GM23338 (cell line): Measurements from ENCODE around the gene RAX. TPM values are rescaled to one million over a fixed set of nuclear protein-coding genes. Genes with fewer than 3 reads are reported as not detected.

ENCODE experiments used
- ATAC-seq: fragments of 200-7000 bp; cut with Tn5 transposase; 3 replicates; pipeline ENCODE4 v1.9.1; 2020
- DNase-seq: peaks from one replicate; pipeline ENCODE4 v3.0.0-alpha.2; 2015; ENCODE audit warnings: low spot score
- H2AFZ ChIP-seq: fragments of 200-600 bp; sonication (generic); 2 replicates; pipeline ENCODE4 v1.8.0; 2016; ENCODE audit warnings: antibody characterized with exemption, mild to moderate bottlenecking, moderate library complexity
- H3F3A ChIP-seq: fragments of 200-600 bp; sonication (generic); replicated peaks from 2 replicates; pipeline ENCODE4 v1.8.0; 2017; ENCODE audit warnings: antibody characterized with exemption, mixed run types, low read depth
- H3K27ac ChIP-seq: fragments of 200-600 bp; sonication (generic); 2 replicates; pipeline ENCODE4 v1.6.1; 2016; ENCODE audit warnings: low read depth
- H3K27me3 ChIP-seq: fragments of 200-600 bp; sonication (generic); 2 replicates; pipeline ENCODE4 v1.8.0; 2016; ENCODE audit warnings: mild to moderate bottlenecking, mixed run types, moderate library complexity; ENCODE audit not compliant: insufficient read depth
- H3K36me3 ChIP-seq: fragments of 200-600 bp; sonication (generic); 2 replicates; pipeline ENCODE4 v1.8.0; 2016; ENCODE audit warnings: mild to moderate bottlenecking; ENCODE audit not compliant: insufficient read depth
- H3K4me1 ChIP-seq: fragments of 200-600 bp; sonication (generic); 2 replicates; pipeline ENCODE4 v1.8.0; 2016; ENCODE audit warnings: mild to moderate bottlenecking, moderate library complexity; ENCODE audit not compliant: insufficient read depth
- H3K4me2 ChIP-seq: fragments of 200-600 bp; sonication (generic); 2 replicates; pipeline ENCODE4 v1.7.1; 2017; ENCODE audit warnings: mixed run types
- H3K4me3 ChIP-seq: fragments of 200-600 bp; sonication (generic); 2 replicates; pipeline ENCODE4 v1.6.1; 2016; ENCODE audit warnings: mixed run types
- H3K79me2 ChIP-seq: fragments of 200-600 bp; sonication (generic); replicated peaks from 2 replicates; pipeline ENCODE4 v1.8.0; 2017; ENCODE audit warnings: mild to moderate bottlenecking; ENCODE audit not compliant: insufficient read depth
- H3K9me2 ChIP-seq: fragments of 200-600 bp; sonication (generic); 2 replicates; pipeline ENCODE4 v1.8.0; 2017; ENCODE audit not compliant: insufficient read depth
- H4K20me1 ChIP-seq: fragments of 200-600 bp; sonication (generic); replicated peaks from 2 replicates; pipeline ENCODE4 v1.8.0; 2017; ENCODE audit warnings: mild to moderate bottlenecking; ENCODE audit not compliant: insufficient read depth
- H3K27ac Mint-ChIP-seq: 2 replicates; pipeline ENCODE4 v1.8.0; 2020; ENCODE audit warnings: inconsistent platforms, mild to moderate bottlenecking, moderate library complexity, mixed read lengths
- H3K27me3 Mint-ChIP-seq: 3 replicates; pipeline ENCODE4 v1.8.0; 2022; ENCODE audit warnings: low read depth, mild to moderate bottlenecking, moderate library complexity, mixed read lengths, inconsistent platforms; ENCODE audit not compliant: insufficient read depth, poor library complexity
- H3K36me3 Mint-ChIP-seq: 3 replicates; pipeline ENCODE4 v1.8.0; 2021; ENCODE audit warnings: low read depth, mild to moderate bottlenecking, inconsistent platforms, moderate library complexity, mixed read lengths
- H3K4me1 Mint-ChIP-seq: 3 replicates; pipeline ENCODE4 v1.8.0; 2020; ENCODE audit warnings: mild to moderate bottlenecking, inconsistent platforms, mixed read lengths
- H3K4me3 Mint-ChIP-seq: 3 replicates; pipeline ENCODE4 v1.8.0; 2021; ENCODE audit warnings: moderate library complexity, mild to moderate bottlenecking, inconsistent platforms, mixed read lengths
- H3K9me3 Mint-ChIP-seq: 3 replicates; pipeline ENCODE4 v1.8.0; 2020; ENCODE audit warnings: moderate library complexity, mild to moderate bottlenecking, inconsistent platforms, mixed read lengths
- CREB1 ChIP-seq: fragments of 250-450 bp; sonication (Bioruptor Pico); IDR thresholded peaks from 2 replicates; pipeline ENCODE4 v1.5.0; 2020; ENCODE audit warnings: low read depth, mild to moderate bottlenecking, moderate library complexity
- CTCF ChIP-seq, 2 experiments: fragments of 200-600 bp in 1 of 2; sonication (generic) in 1 of 2; conservative IDR thresholded peaks; 2 replicates each; pipeline versions ENCODE4 v1.5.1 to v1.6.1; 2016 to 2017; ENCODE audit warnings: antibody characterized with exemption in 2 of 2, low read depth in 2 of 2, mild to moderate bottlenecking in 2 of 2, moderate library complexity in 1 of 2
- ETS1 ChIP-seq: IDR thresholded peaks from 2 replicates; pipeline ENCODE4 v1.6.1; 2016; ENCODE audit warnings: antibody characterized with exemption
- EZH2 ChIP-seq: fragments of 200-600 bp; sonication (generic); IDR thresholded peaks from one replicate; pipeline ENCODE4 v1.8.0; 2017; ENCODE audit warnings: antibody characterized with exemption, mild to moderate bottlenecking, low read depth; ENCODE audit not compliant: unreplicated experiment
- EZH2phosphoT487 ChIP-seq: fragments of 200-600 bp; sonication (generic); IDR thresholded peaks from one replicate; pipeline ENCODE4 v1.8.1; 2018; ENCODE audit warnings: antibody characterized with exemption; ENCODE audit not compliant: unreplicated experiment
- JUNB ChIP-seq: IDR thresholded peaks from one replicate; pipeline ENCODE4 v1.6.1; 2016; ENCODE audit warnings: antibody characterized with exemption; ENCODE audit not compliant: unreplicated experiment
- NANOG ChIP-seq: IDR thresholded peaks from 2 replicates; pipeline ENCODE4 v1.6.1; 2016; ENCODE audit warnings: antibody characterized with exemption, borderline replicate concordance
- POLR2AphosphoS5 ChIP-seq: IDR thresholded peaks from 2 replicates; pipeline ENCODE4 v1.6.1; 2016; ENCODE audit warnings: antibody characterized with exemption, low read depth
- REST ChIP-seq: IDR thresholded peaks from one replicate; pipeline ENCODE4 v1.6.1; 2018; ENCODE audit warnings: antibody characterized with exemption; ENCODE audit not compliant: unreplicated experiment
- STAT1 ChIP-seq: IDR thresholded peaks from one replicate; pipeline ENCODE4 v1.6.1; 2016; ENCODE audit warnings: antibody characterized with exemption; ENCODE audit not compliant: unreplicated experiment
- ZNF114 ChIP-seq: fragments of 250-450 bp; sonication (Bioruptor Pico); IDR thresholded peaks from 2 replicates; pipeline ENCODE4 v1.5.0; 2020; ENCODE audit warnings: mild to moderate bottlenecking, moderate library complexity
- ZNF331 ChIP-seq: fragments of 250-450 bp; sonication (Bioruptor Pico); IDR thresholded peaks from 2 replicates; pipeline ENCODE4 v1.5.0; 2020; ENCODE audit warnings: low read depth, mild to moderate bottlenecking, moderate library complexity
- ZNF462 ChIP-seq: fragments of 250-450 bp; sonication (Bioruptor Pico); IDR thresholded peaks from 2 replicates; pipeline ENCODE4 v1.5.0; 2020; ENCODE audit warnings: mild to moderate bottlenecking, moderate library complexity
- polyA plus RNA-seq: library from polyadenylated mRNA; unstranded; fragments of >200 nt; fragmentation: Nextera tagmentation; extraction: Ambion mirVana; gene quantifications from 2 replicates; pipeline ENCODE4 v1.2.1, GENCODE V29; 2016
- total RNA-seq: library from RNA; depleted of rRNA; stranded (reverse); fragments of >200 nt; shearing (Covaris generic); gene quantifications from 2 replicates; pipeline ENCODE4 v1.2.3, GENCODE V29; 2014

RAX gene
- total and polyA plus RNA-seq, 2 experiments from 2014 or later, result 0.03 to 0.16 TPM

- H3F3A ChIP-seq, result 0 out of 2 replicates have a peak, but pooled peaks cover 3% of the 10 kb centered on the region
- no peak overlapping the region for H3K4me3 ChIP-seq
- H4K20me1 ChIP-seq, result no peaks in the 10 kb centered on the region
- H3K27me3 ChIP-seq, result peaks cover 8% of the 10 kb centered on the region; the same call in 1 of the 2 replicates
- TF ChIP-seq EZH2phosphoT487, result no peak
- TF ChIP-seq ZNF331 (CRISPR knock-in tag), result no peak
- TF ChIP-seq NANOG, result no peak
- no peak for TF ChIP-seq JUNB
- no peak for TF ChIP-seq EZH2
- TF ChIP-seq REST, result no peak
- no peak for TF ChIP-seq ETS1
- TF ChIP-seq POLR2AphosphoS5, result no peak
- TF ChIP-seq STAT1, result no peak
- TF ChIP-seq CTCF (conservative IDR thresholded peaks at IDR 0.05; ENCODE audit: low read depth in 2 of 2), result no peak
- TF ChIP-seq ZNF462 (CRISPR knock-in tag), result no peak
- no peak for TF ChIP-seq CREB1
- TF ChIP-seq ZNF114 (CRISPR knock-in tag), result no peak
- Mint-ChIP-seq H3K9me3 (no peaks in the 10 kb centered on the region; the same call in 2 of the 3 replicates), H3K4me1 (no peaks in the 10 kb centered on the region), H3K27ac (no peak overlapping the region), H3K4me3 (no peak overlapping the region), H3K27me3 (no peaks in the 10 kb centered on the region), H3K36me3 (no peaks in the 10 kb centered on the region)
- H3K4me1 ChIP-seq, result no peaks in the 10 kb centered on the region
- H3K27ac ChIP-seq, result no peak overlapping the region
- H3K79me2 ChIP-seq, result no peaks in the 10 kb centered on the region
- ATAC-seq (no peak), DNase-seq (no peak)
- no peak overlapping the region for H3K4me2 ChIP-seq
- no peak overlapping the region for H2AFZ ChIP-seq
- no peaks in the 10 kb centered on the region for H3K9me2 ChIP-seq
- no peaks in the 10 kb centered on the region for H3K36me3 ChIP-seq
These were observed 40.2 kb downstream of the RAX start for GRCh38 chr18:59233017-59233410.
